ENCODE measurements around the gene POU2F1. TPM values are rescaled to one million over a fixed set of nuclear protein-coding genes. Genes with fewer than 3 reads are reported as not detected.

POU2F1 gene
- total RNA-seq, 1 experiment from 2014 or later = 28.5 TPM

DNA sequence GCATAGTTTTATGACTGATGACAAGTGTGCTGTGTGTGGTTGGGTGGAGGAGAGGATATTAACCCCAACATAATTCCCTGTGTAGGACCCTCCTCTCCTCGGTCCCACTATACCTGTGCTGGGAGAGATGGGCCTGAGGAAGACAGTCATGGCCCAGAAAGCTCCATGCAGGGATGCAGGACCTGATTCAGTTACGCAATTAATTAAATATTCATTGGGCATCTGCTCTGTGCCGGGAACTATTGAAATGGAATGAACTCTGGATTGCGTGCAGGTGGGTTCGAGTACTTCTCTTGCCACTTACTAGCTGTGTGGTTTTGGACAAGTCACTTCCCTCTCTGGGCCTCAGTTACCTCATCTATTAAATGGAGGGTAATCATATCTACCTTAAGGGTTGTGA, 223.1 kb downstream of the POU2F1 start:
- Histone ChIP-seq H3K4me2 (no peak overlapping the region), H3K4me3 (no peak overlapping the region), H3K27ac (no peak overlapping the region), H4K20me1 (ENCODE audit: insufficient read depth) (no peaks in the 10 kb centered on the region), H3K4me1 (replicated peaks; ENCODE audit: insufficient read depth) (peaks cover 32% of the 10 kb centered on the region), H3K36me3 (ENCODE audit: low read depth) (no peaks in the 10 kb centered on the region), H3K27me3 (ENCODE audit: insufficient read depth, low read depth) (no peaks in the 10 kb centered on the region), H3F3A (ENCODE audit: insufficient read depth, low read depth) (peaks cover 15% of the 10 kb centered on the region), H3K9me2 (ENCODE audit: insufficient read depth) (no peaks in the 10 kb centered on the region), H3K79me2 (ENCODE audit: low read depth) (no peaks in the 10 kb centered on the region), H3K9me3 (ENCODE audit: insufficient read depth, low read depth) (no peaks in the 10 kb centered on the region), H2AFZ (no peak overlapping the region)
- BruUV-seq (replicated peaks) = no TSS peak
- intact Hi-C loops (cut with micrococcal nuclease; ENCODE audit: unreplicated experiment) = loop anchor here (2.0 kb wide), 3 partner anchors 89 to 385 kb away; no protein-coding TSS in a partner anchor
- no peak for DNase-seq
- TF ChIP-seq EZH2 (IDR thresholded peaks at IDR 0.05; ENCODE audit: low read depth) = no peak
- no peak for TF ChIP-seq CTCF (conservative IDR thresholded peaks at IDR 0.05)
- POLR2A ChIA-PET (ENCODE audit: unreplicated experiment) = no interaction called here
- CTCF ChIA-PET = interaction anchor here (0.9 kb wide), 1 partner anchor 382 kb away, joined by 3 read pairs; no protein-coding TSS in a partner anchor

DNA sequence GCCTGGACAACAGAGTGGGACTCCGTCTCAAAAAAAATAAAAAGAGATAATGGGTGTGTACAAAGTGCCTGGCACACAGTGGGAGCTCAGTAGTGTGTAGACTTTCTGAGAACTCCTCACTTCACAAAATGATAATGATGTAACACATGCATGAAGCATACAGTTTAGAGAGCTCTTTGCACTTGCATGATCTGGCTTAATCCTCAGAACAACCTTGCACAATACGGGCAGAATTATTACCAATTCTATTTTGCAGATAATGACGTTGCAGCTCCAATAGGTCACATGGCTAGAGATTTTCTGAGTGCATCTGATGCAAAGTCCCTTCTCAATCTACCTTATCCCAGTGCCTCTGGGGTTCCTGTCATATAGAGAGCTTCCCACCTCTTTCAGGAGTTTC, 226.3 kb downstream of the POU2F1 start:
- ChIA-PET CTCF (no interaction called here), POLR2A (ENCODE audit: unreplicated experiment) (no interaction called here)
- TSS peak; percentile 55 for BruUV-seq (replicated peaks)
- no peaks in the 10 kb centered on the region for H4K20me1 ChIP-seq (ENCODE audit: insufficient read depth)
- no peaks in the 10 kb centered on the region for H3K79me2 ChIP-seq (ENCODE audit: low read depth)
- intact Hi-C loops (cut with micrococcal nuclease; ENCODE audit: unreplicated experiment) = no loop called here
- DNase-seq = no peak
- peaks cover 23% of the 10 kb centered on the region for H3K4me1 ChIP-seq (replicated peaks; ENCODE audit: insufficient read depth)
- peaks cover 15% of the 10 kb centered on the region for H3F3A ChIP-seq (ENCODE audit: insufficient read depth, low read depth)
- H3K27me3 ChIP-seq (ENCODE audit: insufficient read depth, low read depth) = no peaks in the 10 kb centered on the region
- H3K4me3 ChIP-seq = peak overlapping the region; percentile 33; the same call in 1 of the 2 replicates
- H3K9me3 ChIP-seq (ENCODE audit: insufficient read depth, low read depth) = no peaks in the 10 kb centered on the region
- H3K9me2 ChIP-seq (ENCODE audit: insufficient read depth) = no peaks in the 10 kb centered on the region
- peak overlapping the region; percentile 78 for H3K4me2 ChIP-seq
- H3K36me3 ChIP-seq (ENCODE audit: low read depth) = no peaks in the 10 kb centered on the region
- H3K27ac ChIP-seq = peak overlapping the region; percentile 76
- TF ChIP-seq EZH2 (IDR thresholded peaks at IDR 0.05; ENCODE audit: low read depth) (no peak), CTCF (conservative IDR thresholded peaks at IDR 0.05) (no peak)
- no peak overlapping the region; the same call in 1 of the 2 replicates for H2AFZ ChIP-seq

GRCh38 chr1:167447521-167448136, 226.9 kb downstream of the POU2F1 start:
- H3K36me3 ChIP-seq (ENCODE audit: low read depth) = no peaks in the 10 kb centered on the region
- peak overlapping the region; percentile 78 for H3K4me2 ChIP-seq
- H3K9me3 ChIP-seq (ENCODE audit: insufficient read depth, low read depth) = no peaks in the 10 kb centered on the region
- H3K79me2 ChIP-seq (ENCODE audit: low read depth) = no peaks in the 10 kb centered on the region
- peaks cover 15% of the 10 kb centered on the region for H3F3A ChIP-seq (ENCODE audit: insufficient read depth, low read depth)
- H4K20me1 ChIP-seq (ENCODE audit: insufficient read depth) = no peaks in the 10 kb centered on the region
- peaks cover 18% of the 10 kb centered on the region for H3K4me1 ChIP-seq (replicated peaks; ENCODE audit: insufficient read depth)
- POLR2A ChIA-PET (ENCODE audit: unreplicated experiment) = interaction anchor here (0.7 kb wide), 1 partner anchor 221 kb away, joined by 6 read pairs; no protein-coding TSS in a partner anchor
- intact Hi-C loops (cut with micrococcal nuclease; ENCODE audit: unreplicated experiment) = no loop called here
- H3K4me3 ChIP-seq = peak overlapping the region; percentile 33; the same call in 1 of the 2 replicates
- CTCF ChIA-PET = no interaction called here
- peak overlapping the region; percentile 63; the same call in 1 of the 2 replicates for H2AFZ ChIP-seq
- no TSS peak for BruUV-seq (replicated peaks)
- peak overlapping the region; percentile 76 for H3K27ac ChIP-seq
- TF ChIP-seq CTCF (conservative IDR thresholded peaks at IDR 0.05) (no peak), EZH2 (IDR thresholded peaks at IDR 0.05; ENCODE audit: low read depth) (no peak)
- DNase-seq = peak; percentile 59 to 95
- no peaks in the 10 kb centered on the region for H3K9me2 ChIP-seq (ENCODE audit: insufficient read depth)
- H3K27me3 ChIP-seq (ENCODE audit: insufficient read depth, low read depth) = no peaks in the 10 kb centered on the region
